GM21529 (cell line): Measurements from ENCODE around the gene RBP3.

Source experiments
- ATAC-seq: cut with Tn5 transposase; IDR thresholded peaks from one replicate; pipeline ENCODE4 v1.9.1; 2021; ENCODE audit not compliant: unreplicated experiment

Gene RBP3

GRCh38 chr10:47317251-47317650, 30.9 kb upstream of the RBP3 start:
- no peak for ATAC-seq

GRCh38 chr10:47318706-47319105, 29.5 kb upstream of the RBP3 start:
- no peak for ATAC-seq

GRCh38 chr10:47319784-47320183, 28.4 kb upstream of the RBP3 start:
- ATAC-seq = no peak

- no peak for ATAC-seq
Measured at GRCh38 chr10:47320812-47321211, 27.4 kb upstream of the RBP3 start.

- ATAC-seq = no peak
Measured at GRCh38 chr10:47321521-47322195, 26.5 kb upstream of the RBP3 start.

GRCh38 chr10:47322300-47323061, 25.7 kb upstream of the RBP3 start, which contains the start of gene GDF2:
GDF2 (plus strand) TSS chr10:47322454; CDS start chr10:47322669, 215 bp downstream.
- ATAC-seq = no peak

GRCh38 chr10:47323087-47323486, 25.1 kb upstream of the RBP3 start:
- no peak for ATAC-seq

GRCh38 chr10:47323636-47324296, 24.4 kb upstream of the RBP3 start:
- no peak for ATAC-seq

- no peak for ATAC-seq
Measured at GRCh38 chr10:47325303-47326291, 22.6 kb upstream of the RBP3 start.

GRCh38 chr10:47326306-47326926, 21.7 kb upstream of the RBP3 start:
- ATAC-seq = no peak

GRCh38 chr10:47326927-47327330, 21.2 kb upstream of the RBP3 start:
- ATAC-seq = no peak

- ATAC-seq = no peak
Measured at GRCh38 chr10:47329855-47330254, 18.3 kb upstream of the RBP3 start.

- ATAC-seq = no peak
Measured at GRCh38 chr10:47330366-47330765, 17.8 kb upstream of the RBP3 start.

- ATAC-seq = no peak
Measured at GRCh38 chr10:47330804-47331203, 17.4 kb upstream of the RBP3 start.

GRCh38 chr10:47331491-47331890, 16.7 kb upstream of the RBP3 start:
- ATAC-seq = no peak

GRCh38 chr10:47331954-47332353, 16.2 kb upstream of the RBP3 start:
- ATAC-seq = no peak

- ATAC-seq = no peak
Measured at GRCh38 chr10:47332371-47332770, 15.8 kb upstream of the RBP3 start.

GRCh38 chr10:47332946-47333345, 15.2 kb upstream of the RBP3 start:
- ATAC-seq = no peak

- ATAC-seq = no peak
Measured at GRCh38 chr10:47333532-47333931, 14.6 kb upstream of the RBP3 start.
